Skeletal muscle cell (primary cell): ENCODE results near the gene HERC4.

Source experiments
- DNase-seq: peaks from one replicate; pipeline ENCODE4 v3.0.0-alpha.2; 2010; ENCODE audit warnings: low read depth
- H3K4me3 ChIP-seq: 2 replicates; pipeline ENCODE4 v1.5.1; 2011; ENCODE audit warnings: low read depth, mild to moderate bottlenecking, control low read depth, low read length, moderate library complexity

The HERC4 gene

GRCh38 chr10:68074775-68075549, at the start of gene HERC4:
Gene HERC4 (minus strand): TSS chr10:68075283. CDS start chr10:68073108, 2,175 bp downstream.
- H3K4me3 ChIP-seq = peak within 1 kb of the TSS; percentile 97
- DNase-seq = peak; percentile 84

GRCh38 chr10:68124718-68125117, 49.6 kb upstream of the HERC4 start:
- DNase-seq = no peak
- no peak overlapping the region for H3K4me3 ChIP-seq

GRCh38 chr10:68121852-68122251, 46.8 kb upstream of the HERC4 start:
- peak; percentile 24 for DNase-seq
- no peak overlapping the region for H3K4me3 ChIP-seq

GRCh38 chr10:68121020-68121743, 46.1 kb upstream of the HERC4 start:
- H3K4me3 ChIP-seq = no peak overlapping the region
- DNase-seq = no peak

GRCh38 chr10:68118657-68119056, 43.6 kb upstream of the HERC4 start:
- no peak for DNase-seq

GRCh38 chr10:68112837-68113236, 37.8 kb upstream of the HERC4 start:
- DNase-seq = no peak
- H3K4me3 ChIP-seq = no peak overlapping the region

More at GRCh38 chr10:68118657-68119056, 43.6 kb upstream of the HERC4 start:
- H3K4me3 ChIP-seq = no peak overlapping the region

GRCh38 chr10:68111584-68111983, 36.5 kb upstream of the HERC4 start:
- no peak for DNase-seq
- no peak overlapping the region for H3K4me3 ChIP-seq

- peak; percentile 51 for DNase-seq
- H3K4me3 ChIP-seq = peak overlapping the region; percentile 21
Observed at GRCh38 chr10:68110027-68110426, 34.9 kb upstream of the HERC4 start.

GRCh38 chr10:68109331-68109730, 34.2 kb upstream of the HERC4 start, which contains the start of gene MYPN:
Gene MYPN (plus strand): TSS chr10:68109488. CDS start chr10:68121439, 11,951 bp downstream.
- DNase-seq = no peak
- peak within 1 kb of the TSS; percentile 21 for H3K4me3 ChIP-seq

- DNase-seq = no peak
- no peak overlapping the region for H3K4me3 ChIP-seq
Observed at GRCh38 chr10:68108653-68109052, 33.6 kb upstream of the HERC4 start.

GRCh38 chr10:68108051-68108450, 33.0 kb upstream of the HERC4 start:
- H3K4me3 ChIP-seq = peak overlapping the region; percentile 30
- no peak for DNase-seq

- peak overlapping the region; percentile 30 for H3K4me3 ChIP-seq
- no peak for DNase-seq
Observed at GRCh38 chr10:68107651-68108050, 32.6 kb upstream of the HERC4 start.

GRCh38 chr10:68106656-68107055, 31.6 kb upstream of the HERC4 start:
- DNase-seq = peak; percentile 85
- peak overlapping the region; percentile 30 for H3K4me3 ChIP-seq

- DNase-seq = no peak
- peak overlapping the region; percentile 30 for H3K4me3 ChIP-seq
Observed at GRCh38 chr10:68105820-68106219, 30.7 kb upstream of the HERC4 start.

- no peak for DNase-seq
- H3K4me3 ChIP-seq = no peak overlapping the region
Observed at GRCh38 chr10:68103901-68104300, 28.8 kb upstream of the HERC4 start.

- no peak overlapping the region for H3K4me3 ChIP-seq
- no peak for DNase-seq
Observed at GRCh38 chr10:68103261-68103878, 28.3 kb upstream of the HERC4 start.

GRCh38 chr10:68101066-68101465, 26.0 kb upstream of the HERC4 start:
- no peak overlapping the region for H3K4me3 ChIP-seq
- DNase-seq = no peak

- H3K4me3 ChIP-seq = no peak overlapping the region
- DNase-seq = peak; percentile 60
Observed at GRCh38 chr10:68099736-68100135, 24.7 kb upstream of the HERC4 start.

- H3K4me3 ChIP-seq = no peak overlapping the region
- DNase-seq = peak; percentile 78
Observed at GRCh38 chr10:68096913-68097516, 21.9 kb upstream of the HERC4 start.

GRCh38 chr10:68095153-68095552, 20.1 kb upstream of the HERC4 start:
- H3K4me3 ChIP-seq = no peak overlapping the region
- DNase-seq = no peak
